HepG2 (cell line): ENCODE data around the gene PIM1. TPM values are rescaled to one million over a fixed set of nuclear protein-coding genes. Genes with fewer than 3 reads are reported as not detected.

Source experiments
- ESRRA ChIP-seq: sonication (generic); formaldehyde crosslinking; IDR thresholded peaks from 2 replicates; pipeline ENCODE4 v1.5.1; 2020; ENCODE audit warnings: mild to moderate bottlenecking, low read depth, missing genetic modification reagents
- HIVEP1 ChIP-seq: sonication (generic); formaldehyde crosslinking; IDR thresholded peaks from 2 replicates; pipeline ENCODE4 v1.4.0; 2020; ENCODE audit warnings: mild to moderate bottlenecking, missing genetic modification reagents
- HMGA1 ChIP-seq: sonication (generic); formaldehyde crosslinking; conservative IDR thresholded peaks from 2 replicates; pipeline ENCODE4 v1.4.0; 2020; ENCODE audit warnings: missing genetic modification reagents
- HNRNPUL1 ChIP-seq: fragments of 200-400 bp; formaldehyde crosslinking; IDR thresholded peaks from 2 replicates; pipeline ENCODE4 v1.6.1; 2017; ENCODE audit warnings: low read depth, mild to moderate bottlenecking, low read length, moderate library complexity
- JUND ChIP-seq: sonication (generic); formaldehyde crosslinking; IDR thresholded peaks from 2 replicates; pipeline ENCODE4 v1.8.0; 2022; ENCODE audit warnings: mild to moderate bottlenecking, missing genetic modification reagents
- MED1 ChIP-seq: sonication (generic); formaldehyde crosslinking; IDR thresholded peaks from 2 replicates; pipeline ENCODE4 v1.4.0; 2020; ENCODE audit warnings: missing genetic modification reagents
- MIER2 ChIP-seq: IDR thresholded peaks from 2 replicates; pipeline ENCODE4 v1.6.1; 2016; ENCODE audit warnings: missing biosample characterization, missing genetic modification reagents
- PAF1 ChIP-seq: IDR thresholded peaks from 2 replicates; pipeline ENCODE4 v1.6.1; 2016; ENCODE audit warnings: missing genetic modification reagents, missing compliant biosample characterization
- RFX3 ChIP-seq: IDR thresholded peaks from 2 replicates; pipeline ENCODE4 v1.6.1; 2016; ENCODE audit warnings: missing biosample characterization, missing genetic modification reagents
- ZFP90 ChIP-seq: sonication (generic); formaldehyde crosslinking; IDR thresholded peaks from 2 replicates; pipeline ENCODE4 v1.8.0; 2022; ENCODE audit warnings: missing genetic modification reagents, mild to moderate bottlenecking, inconsistent platforms, borderline replicate concordance
- ZNF10 ChIP-seq: sonication (generic); formaldehyde crosslinking; IDR thresholded peaks from 2 replicates; pipeline ENCODE4 v1.4.0; 2020; ENCODE audit warnings: mild to moderate bottlenecking, low read depth, missing genetic modification reagents, borderline replicate concordance
- ZNF329 ChIP-seq: sonication (generic); formaldehyde crosslinking; IDR thresholded peaks from 2 replicates; pipeline ENCODE4 v1.9.0; 2021; ENCODE audit warnings: low read depth, mild to moderate bottlenecking, missing genetic modification reagents
- ZNF335 ChIP-seq: sonication (generic); formaldehyde crosslinking; IDR thresholded peaks from 2 replicates; pipeline ENCODE4 v1.4.0; 2020; ENCODE audit warnings: missing genetic modification reagents
- ZNF484 ChIP-seq: sonication (generic); formaldehyde crosslinking; IDR thresholded peaks from 2 replicates; pipeline ENCODE4 v1.5.1; 2020; ENCODE audit warnings: mild to moderate bottlenecking, low read depth, missing genetic modification reagents, borderline replicate concordance
- ZNF577 ChIP-seq: sonication (generic); formaldehyde crosslinking; IDR thresholded peaks from 2 replicates; pipeline ENCODE4 v1.4.0; 2020; ENCODE audit warnings: mild to moderate bottlenecking, low read depth, missing genetic modification reagents, borderline replicate concordance
- ZNF598 ChIP-seq: sonication (generic); formaldehyde crosslinking; IDR thresholded peaks from 2 replicates; pipeline ENCODE4 v1.5.1; 2020; ENCODE audit warnings: mild to moderate bottlenecking, missing genetic modification reagents, borderline replicate concordance
- ZNF619 ChIP-seq: sonication (generic); formaldehyde crosslinking; IDR thresholded peaks from 2 replicates; pipeline ENCODE4 v1.4.0; 2020; ENCODE audit warnings: mild to moderate bottlenecking, missing genetic modification reagents
- ZNF878 ChIP-seq: sonication (generic); formaldehyde crosslinking; IDR thresholded peaks from 2 replicates; pipeline ENCODE4 v1.8.1; 2023; ENCODE audit warnings: mild to moderate bottlenecking, missing genetic modification reagents, moderate library complexity
- ZNF879 ChIP-seq: sonication (generic); formaldehyde crosslinking; IDR thresholded peaks from 2 replicates; pipeline ENCODE4 v1.8.1; 2023; ENCODE audit warnings: missing genetic modification reagents
- polyA plus RNA-seq, 8 experiments: library from polyadenylated mRNA; depleted of rRNA in 3 of 8; stranded (reverse) in 7 of 8; unstranded in 1 of 8; fragments of >200 nt; fragmentation: Illumina TruSeq in 4 of 8; extraction: Trizol in 4 of 8; gene quantifications; 2 replicates each; pipeline versions ENCODE4 v1.2.1 to v1.2.3, GENCODE V29; 2011 to 2016; ENCODE audit warnings: low read depth in 4 of 8, missing spikeins in 1 of 8, mixed read lengths in 1 of 8; ENCODE audit not compliant: insufficient read depth in 1 of 8
- total RNA-seq, 5 experiments: library from RNA; depleted of rRNA; stranded (reverse); fragments of >200 nt; fragmentation: Illumina TruSeq; extraction: Trizol; gene quantifications; 2 replicates each; pipeline ENCODE4 v1.2.3, GENCODE V29; 2016; ENCODE audit warnings: low read depth in 1 of 5
- TF ChIP-seq, protein P1 (sequence below): sonication (generic); formaldehyde crosslinking; IDR thresholded peaks from 2 replicates; pipeline ENCODE4 v1.5.1; 2020; ENCODE audit warnings: missing genetic modification reagents, mild to moderate bottlenecking, borderline replicate concordance
- TF ChIP-seq, protein P2 (sequence below): sonication (generic); formaldehyde crosslinking; IDR thresholded peaks from 2 replicates; pipeline ENCODE4 v1.4.0; 2020; ENCODE audit warnings: missing genetic modification reagents
- TF ChIP-seq, protein P3 (sequence below): sonication (generic); formaldehyde crosslinking; IDR thresholded peaks from 2 replicates; pipeline ENCODE4 v1.4.0; 2020; ENCODE audit warnings: missing genetic modification reagents

Gene PIM1
- total and polyA plus RNA-seq, 2 of the 13 experiments (the other 11 are each of a cell fraction or from before 2014, with no cell fraction given), result 29.4 to 117 TPM

GRCh38 chr6:37170273-37171200 is 585 bp downstream of the PIM1 start (continued):
- TF ChIP-seq HNRNPUL1, result no peak
- TF ChIP-seq ZNF598, result no peak
- TF ChIP-seq ZNF577, result no peak
- peak; percentile 91 for TF ChIP-seq ZNF879 (CRISPR knock-in tag)
- TF ChIP-seq ZNF329, result peak; percentile 19; the same call in 1 of the 2 replicates
- TF ChIP-seq ZFP90 (CRISPR knock-in tag), result peak; percentile 19; the same call in 1 of the 2 replicates
- TF ChIP-seq, protein P1, sequence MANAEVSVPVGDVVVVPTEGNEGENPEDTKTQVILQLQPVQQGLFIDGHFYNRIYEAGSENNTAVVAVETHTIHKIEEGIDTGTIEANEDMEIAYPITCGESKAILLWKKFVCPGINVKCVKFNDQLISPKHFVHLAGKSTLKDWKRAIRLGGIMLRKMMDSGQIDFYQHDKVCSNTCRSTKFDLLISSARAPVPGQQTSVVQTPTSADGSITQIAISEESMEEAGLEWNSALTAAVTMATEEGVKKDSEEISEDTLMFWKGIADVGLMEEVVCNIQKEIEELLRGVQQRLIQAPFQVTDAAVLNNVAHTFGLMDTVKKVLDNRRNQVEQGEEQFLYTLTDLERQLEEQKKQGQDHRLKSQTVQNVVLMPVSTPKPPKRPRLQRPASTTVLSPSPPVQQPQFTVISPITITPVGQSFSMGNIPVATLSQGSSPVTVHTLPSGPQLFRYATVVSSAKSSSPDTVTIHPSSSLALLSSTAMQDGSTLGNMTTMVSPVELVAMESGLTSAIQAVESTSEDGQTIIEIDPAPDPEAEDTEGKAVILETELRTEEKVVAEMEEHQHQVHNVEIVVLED (CRISPR knock-in tag), result no peak
- TF ChIP-seq HIVEP1, result no peak
- TF ChIP-seq, protein P2, sequence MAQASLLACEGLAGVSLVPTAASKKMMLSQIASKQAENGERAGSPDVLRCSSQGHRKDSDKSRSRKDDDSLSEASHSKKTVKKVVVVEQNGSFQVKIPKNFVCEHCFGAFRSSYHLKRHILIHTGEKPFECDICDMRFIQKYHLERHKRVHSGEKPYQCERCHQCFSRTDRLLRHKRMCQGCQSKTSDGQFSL, result no peak
- TF ChIP-seq, protein P3, sequence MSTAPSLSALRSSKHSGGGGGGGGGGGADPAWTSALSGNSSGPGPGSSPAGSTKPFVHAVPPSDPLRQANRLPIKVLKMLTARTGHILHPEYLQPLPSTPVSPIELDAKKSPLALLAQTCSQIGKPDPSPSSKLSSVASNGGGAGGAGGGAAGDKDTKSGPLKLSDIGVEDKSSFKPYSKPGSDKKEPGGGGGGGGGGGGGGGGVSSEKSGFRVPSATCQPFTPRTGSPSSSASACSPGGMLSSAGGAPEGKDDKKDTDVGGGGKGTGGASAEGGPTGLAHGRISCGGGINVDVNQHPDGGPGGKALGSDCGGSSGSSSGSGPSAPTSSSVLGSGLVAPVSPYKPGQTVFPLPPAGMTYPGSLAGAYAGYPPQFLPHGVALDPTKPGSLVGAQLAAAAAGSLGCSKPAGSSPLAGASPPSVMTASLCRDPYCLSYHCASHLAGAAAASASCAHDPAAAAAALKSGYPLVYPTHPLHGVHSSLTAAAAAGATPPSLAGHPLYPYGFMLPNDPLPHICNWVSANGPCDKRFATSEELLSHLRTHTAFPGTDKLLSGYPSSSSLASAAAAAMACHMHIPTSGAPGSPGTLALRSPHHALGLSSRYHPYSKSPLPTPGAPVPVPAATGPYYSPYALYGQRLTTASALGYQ (CRISPR knock-in tag), result no peak
- no peak for TF ChIP-seq ZNF619
- TF ChIP-seq ZNF878 (CRISPR knock-in tag), result no peak; the same call in 1 of the 2 replicates
- peak; percentile 69; the same call in 1 of the 2 replicates for TF ChIP-seq PAF1 (CRISPR knock-in tag)
- TF ChIP-seq ZNF335 (CRISPR knock-in tag), result no peak; the same call in 1 of the 2 replicates
- TF ChIP-seq ZNF484, result no peak
- TF ChIP-seq JUND, result no peak
- no peak for TF ChIP-seq HMGA1 (CRISPR knock-in tag)
- TF ChIP-seq RFX3 (CRISPR knock-in tag), result no peak
- peak; percentile 56 for TF ChIP-seq MED1 (CRISPR knock-in tag)
- TF ChIP-seq ZNF10 (CRISPR knock-in tag), result no peak
- TF ChIP-seq ESRRA (CRISPR knock-in tag), result no peak
- TF ChIP-seq MIER2, result no peak
